Endothelial cell of umbilical vein (primary cell): ENCODE data around the gene GALNT17. TPM values are rescaled to one million over a fixed set of nuclear protein-coding genes. Genes with fewer than 3 reads are reported as not detected.

Source experiments
- BruUV-seq: library from RNA; stranded (reverse); fragments of 400-500 nt; replicated peaks from 2 replicates; lab custom pipeline; 2021; lab: Mats Ljungman, UMichigan
- CTCF ChIA-PET: fragments of 300-600, 350-600 bp; sonication (Branson Sonifier 250); formaldehyde crosslinking; loops from one replicate; lab custom pipeline; 2021; ENCODE audit warnings: antibody characterized with exemption, inconsistent platforms; lab: Charles Lee
- POLR2A ChIA-PET: fragments of 300-600, 350-600 bp; sonication (Branson Sonifier 250); formaldehyde crosslinking; loops from one replicate; lab custom pipeline; 2021; ENCODE audit warnings: antibody characterized with exemption, inconsistent platforms; lab: Charles Lee
- DNase-seq: peaks from one replicate; pipeline ENCODE4 v3.0.0-alpha.2; 2011; ENCODE audit warnings: low read depth, low spot score
- FAIRE-seq: peaks from 2 replicates; lab custom pipeline; 2011; peaks lifted over from hg19 to GRCh38; lab: Jason Lieb, UNC
- H2AFZ ChIP-seq: 2 replicates; pipeline ENCODE4 v1.6.0; 2012; ENCODE audit warnings: low read depth, low read length, control low read depth, inconsistent platforms
- H3K27ac ChIP-seq: 2 replicates; pipeline ENCODE4 v1.5.1; 2011; ENCODE audit warnings: low read depth, mild to moderate bottlenecking, control low read depth, low read length, moderate library complexity; ENCODE audit not compliant: insufficient read depth
- H3K27me3 ChIP-seq, 2 experiments: 2 replicates each; pipeline versions ENCODE4 v1.6.0 to v1.6.1; 2011; ENCODE audit warnings: low read length in 2 of 2, mixed read lengths in 1 of 2; ENCODE audit not compliant: control insufficient read depth in 2 of 2, insufficient read depth in 2 of 2
- H3K36me3 ChIP-seq, 2 experiments: 2 replicates in 1 of 2; 3 replicates in 1 of 2; pipeline ENCODE4 v1.5.1; 2011; ENCODE audit warnings: low read length in 2 of 2, mild to moderate bottlenecking in 1 of 2, moderate library complexity in 1 of 2; ENCODE audit not compliant: control insufficient read depth in 2 of 2, insufficient read depth in 2 of 2; ENCODE audit errors: extremely low read depth in 1 of 2
- H3K4me1 ChIP-seq: 3 replicates; pipeline ENCODE4 v1.5.1; 2011; ENCODE audit warnings: mild to moderate bottlenecking, low read length; ENCODE audit not compliant: control insufficient read depth, insufficient read depth; ENCODE audit errors: extremely low read depth
- H3K4me2 ChIP-seq: 2 replicates; pipeline ENCODE4 v1.6.1; 2011; ENCODE audit warnings: low read length, control low read depth, mixed read lengths; ENCODE audit not compliant: insufficient read depth
- H3K4me3 ChIP-seq, 3 experiments: fragments of 200-600 bp in 1 of 3; sonication (generic), shearing (Covaris generic) in 1 of 3; replicated peaks in 1 of 3; 2 replicates each; pipeline ENCODE4 v1.5.1; 2011 to 2016; ENCODE audit warnings: control low read depth in 3 of 3, low read length in 3 of 3, mild to moderate bottlenecking in 2 of 3, inconsistent platforms in 1 of 3, low read depth in 1 of 3, moderate library complexity in 1 of 3; ENCODE audit not compliant: insufficient read depth in 1 of 3
- H3K79me2 ChIP-seq: 2 replicates; pipeline ENCODE4 v1.6.0; 2012; ENCODE audit warnings: low read length, inconsistent platforms; ENCODE audit not compliant: control insufficient read depth, insufficient read depth
- H3K9ac ChIP-seq: replicated peaks from 2 replicates; pipeline ENCODE3; 2011; ENCODE audit warnings: low read length, control low read depth; ENCODE audit not compliant: insufficient read depth; ENCODE audit errors: extremely low read depth
- H3K9me1 ChIP-seq: replicated peaks from 3 replicates; pipeline ENCODE4 v1.6.0; 2011; ENCODE audit warnings: mild to moderate bottlenecking, low read length; ENCODE audit not compliant: control insufficient read depth, insufficient read depth; ENCODE audit errors: extremely low read depth
- H3K9me3 ChIP-seq: replicated peaks from 2 replicates; pipeline ENCODE4 v1.5.1; 2012; ENCODE audit warnings: low read length, inconsistent platforms; ENCODE audit not compliant: control insufficient read depth, insufficient read depth
- H4K20me1 ChIP-seq: replicated peaks from 2 replicates; pipeline ENCODE3; 2011; ENCODE audit warnings: mild to moderate bottlenecking, low read length; ENCODE audit not compliant: control insufficient read depth, insufficient read depth; ENCODE audit errors: extremely low read depth
- EZH2 ChIP-seq: IDR thresholded peaks from 2 replicates; pipeline ENCODE4 v1.6.1; 2012; ENCODE audit warnings: borderline replicate concordance, low read depth, mild to moderate bottlenecking, moderate library complexity, low read length, inconsistent platforms; ENCODE audit not compliant: severe bottlenecking
- FOS ChIP-seq: IDR thresholded peaks from 2 replicates; pipeline ENCODE4 v1.6.1; 2011; ENCODE audit warnings: mild to moderate bottlenecking, low read length, moderate library complexity, borderline replicate concordance; ENCODE audit not compliant: insufficient read depth
- GATA2 ChIP-seq: IDR thresholded peaks from 2 replicates; pipeline ENCODE4 v1.7.0; 2011; ENCODE audit warnings: low read depth, mild to moderate bottlenecking, moderate library complexity, mixed read lengths, low read length; ENCODE audit not compliant: insufficient read length, insufficient read depth
- JUN ChIP-seq: IDR thresholded peaks from 2 replicates; pipeline ENCODE4 v1.6.1; 2011; ENCODE audit warnings: borderline replicate concordance, low read depth; ENCODE audit not compliant: insufficient read length, insufficient read depth
- MAX ChIP-seq: IDR thresholded peaks from 2 replicates; pipeline ENCODE4 v1.6.1; 2011; ENCODE audit not compliant: insufficient read depth, insufficient read length
- MYC ChIP-seq: IDR thresholded peaks from one replicate; pipeline ENCODE4 v1.6.1; 2011; ENCODE audit warnings: mild to moderate bottlenecking, low read depth, low read length
- POLR2A ChIP-seq: IDR thresholded peaks from 2 replicates; pipeline ENCODE4 v1.6.1; 2012; ENCODE audit warnings: low read depth, mild to moderate bottlenecking, control low read depth, low read length
- POLR2AphosphoS5 ChIP-seq: IDR thresholded peaks from 2 replicates; pipeline ENCODE4 v1.6.1; 2012; ENCODE audit warnings: low read depth, mild to moderate bottlenecking, control low read depth, low read length, moderate library complexity; ENCODE audit not compliant: insufficient read depth
- dilution Hi-C: fragments of 300-500 bp; cut with MboI; formaldehyde crosslinking; loops from one replicate; pipeline ENCODE4 v1.15.0; 2019; ENCODE audit warnings: low sequenced_read_pairs; ENCODE audit not compliant: extremely low pct_ligation_motif_present
- intact Hi-C: fragments of 100-400 bp; cut with micrococcal nuclease; formaldehyde crosslinking; loops from one replicate; pipeline ENCODE4 v1.10.0; 2022
- polyA plus RNA-seq, 4 experiments: library from polyadenylated mRNA; depleted of rRNA in 3 of 4; stranded (reverse) in 3 of 4; unstranded in 1 of 4; fragments of >200 nt; gene quantifications; 2 replicates each; pipeline versions ENCODE4 v1.2.1 to v1.2.3, GENCODE V29; 2011 to 2012; ENCODE audit warnings: missing spikeins in 1 of 4
- total RNA-seq: library from RNA; stranded (reverse); gene quantifications from 2 replicates; pipeline ENCODE4 v1.2.3, GENCODE V29; 2021
- TF ChIP-seq, protein P1 (sequence below), 2 donors: IDR thresholded peaks; 1 replicate in 1 of 2; 2 replicates in 1 of 2; pipeline ENCODE4 v1.5.1; 2011; ENCODE audit warnings: low read length in 2 of 2, mild to moderate bottlenecking in 2 of 2, moderate library complexity in 2 of 2, control low read depth in 1 of 2, inconsistent platforms in 1 of 2, low read depth in 1 of 2; ENCODE audit not compliant: insufficient read depth in 1 of 2; ENCODE audit errors: extremely low read depth in 1 of 2

The GALNT17 gene
- total and polyA plus RNA-seq, 2 donors (not counting 3 experiments of a cell fraction or from before 2014, with no cell fraction given), result not detected

GRCh38 chr7:71538210-71538609 is 406.3 kb downstream of the GALNT17 start:
- Histone ChIP-seq H3K9ac (no peak overlapping the region), H3K27me3 (no peaks in the 10 kb centered on the region), H3K9me3 (no peaks in the 10 kb centered on the region), H3K4me1 (no peaks in the 10 kb centered on the region), H4K20me1 (no peaks in the 10 kb centered on the region), H3K27ac (no peak overlapping the region), H3K36me3 (no peaks in the 10 kb centered on the region), H3K79me2 (no peaks in the 10 kb centered on the region), H3K4me2 (no peak overlapping the region), H2AFZ (no peak overlapping the region), H3K9me1 (no peaks in the 10 kb centered on the region), H3K4me3 (no peak overlapping the region)
- no peak for DNase-seq
- BruUV-seq, result no TSS peak
- intact Hi-C loops, result no loop called here
- TF ChIP-seq MAX (no peak), GATA2 (no peak), EZH2 (no peak), POLR2A (no peak), JUN (no peak), FOS (no peak), MYC (no peak), POLR2AphosphoS5 (no peak)
- TF ChIP-seq, protein P1, sequence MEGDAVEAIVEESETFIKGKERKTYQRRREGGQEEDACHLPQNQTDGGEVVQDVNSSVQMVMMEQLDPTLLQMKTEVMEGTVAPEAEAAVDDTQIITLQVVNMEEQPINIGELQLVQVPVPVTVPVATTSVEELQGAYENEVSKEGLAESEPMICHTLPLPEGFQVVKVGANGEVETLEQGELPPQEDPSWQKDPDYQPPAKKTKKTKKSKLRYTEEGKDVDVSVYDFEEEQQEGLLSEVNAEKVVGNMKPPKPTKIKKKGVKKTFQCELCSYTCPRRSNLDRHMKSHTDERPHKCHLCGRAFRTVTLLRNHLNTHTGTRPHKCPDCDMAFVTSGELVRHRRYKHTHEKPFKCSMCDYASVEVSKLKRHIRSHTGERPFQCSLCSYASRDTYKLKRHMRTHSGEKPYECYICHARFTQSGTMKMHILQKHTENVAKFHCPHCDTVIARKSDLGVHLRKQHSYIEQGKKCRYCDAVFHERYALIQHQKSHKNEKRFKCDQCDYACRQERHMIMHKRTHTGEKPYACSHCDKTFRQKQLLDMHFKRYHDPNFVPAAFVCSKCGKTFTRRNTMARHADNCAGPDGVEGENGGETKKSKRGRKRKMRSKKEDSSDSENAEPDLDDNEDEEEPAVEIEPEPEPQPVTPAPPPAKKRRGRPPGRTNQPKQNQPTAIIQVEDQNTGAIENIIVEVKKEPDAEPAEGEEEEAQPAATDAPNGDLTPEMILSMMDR (IDR thresholded peaks at IDR 0.05; ENCODE audit: extremely low read depth in 1 of 2, insufficient read depth in 1 of 2, low read depth in 1 of 2, low read length in 2 of 2), result no peak
- no peak for FAIRE-seq
- dilution Hi-C loops, result no loop called here
- ChIA-PET POLR2A (no interaction called here), CTCF (no interaction called here)
